ENCODE data around the gene LHX4. TPM values are rescaled to one million over a fixed set of nuclear protein-coding genes. Genes with fewer than 3 reads are reported as not detected.

The LHX4 gene
- total and polyA plus RNA-seq, 2 of the 13 experiments (the other 11 are each of a cell fraction or from before 2014, with no cell fraction given), result 0.03 to 0.07 TPM

- TF ChIP-seq ZSCAN25 (CRISPR knock-in tag; IDR thresholded peaks at IDR 0.05) (peak; percentile 72), ZNF468 (CRISPR knock-in tag; IDR thresholded peaks at IDR 0.05) (no peak), CBFB (CRISPR knock-in tag; IDR thresholded peaks at IDR 0.05) (no peak), NFKBIZ (CRISPR knock-in tag; IDR thresholded peaks at IDR 0.05) (no peak), FOSL2 (CRISPR knock-in tag; IDR thresholded peaks at IDR 0.05) (0 out of 2 replicates have a peak, but pooled peaks have one; percentile 6), JDP2 (CRISPR knock-in tag; IDR thresholded peaks at IDR 0.05; ENCODE audit: borderline replicate concordance) (no peak), PAWR (CRISPR knock-in tag; IDR thresholded peaks at IDR 0.05; ENCODE audit: borderline replicate concordance) (no peak), CBX1 (IDR thresholded peaks at IDR 0.05; ENCODE audit: low read depth) (no peak), XBP1 (CRISPR knock-in tag; IDR thresholded peaks at IDR 0.05) (no peak), ZMYM3 (CRISPR knock-in tag; IDR thresholded peaks at IDR 0.05) (0 out of 2 replicates have a peak, but pooled peaks have one; percentile 19), ARID3A (IDR thresholded peaks at IDR 0.05; ENCODE audit: low read depth, low read length) (no peak), THAP11 (CRISPR knock-in tag; IDR thresholded peaks at IDR 0.05) (peak; percentile 37; the same call in 1 of the 2 replicates), IRF1 (CRISPR knock-in tag; IDR thresholded peaks at IDR 0.05; ENCODE audit: low read depth) (no peak), PHF8 (CRISPR knock-in tag; IDR thresholded peaks at IDR 0.05) (0 out of 2 replicates have a peak, but pooled peaks have one; percentile 19), GABPB1 (CRISPR knock-in tag; IDR thresholded peaks at IDR 0.05) (peak; percentile 30), ZNF274 (CRISPR knock-in tag; IDR thresholded peaks at IDR 0.05) (0 out of 2 replicates have a peak, but pooled peaks have one; percentile 18), ZFP41 (CRISPR knock-in tag; IDR thresholded peaks at IDR 0.05; ENCODE audit: borderline replicate concordance) (no peak), ZMYM4 (CRISPR knock-in tag; IDR thresholded peaks at IDR 0.05) (no peak; the same call in 1 of the 2 replicates), ZNF138 (CRISPR knock-in tag; IDR thresholded peaks at IDR 0.05; ENCODE audit: low read depth) (no peak), ZFP90 (CRISPR knock-in tag; IDR thresholded peaks at IDR 0.05; ENCODE audit: borderline replicate concordance) (no peak), NRL (CRISPR knock-in tag; IDR thresholded peaks at IDR 0.05; ENCODE audit: borderline replicate concordance) (no peak), ZNF326 (CRISPR knock-in tag; IDR thresholded peaks at IDR 0.05; ENCODE audit: borderline replicate concordance) (no peak), ATF2 (CRISPR knock-in tag; IDR thresholded peaks at IDR 0.05) (no peak)
- TF ChIP-seq, protein P1, sequence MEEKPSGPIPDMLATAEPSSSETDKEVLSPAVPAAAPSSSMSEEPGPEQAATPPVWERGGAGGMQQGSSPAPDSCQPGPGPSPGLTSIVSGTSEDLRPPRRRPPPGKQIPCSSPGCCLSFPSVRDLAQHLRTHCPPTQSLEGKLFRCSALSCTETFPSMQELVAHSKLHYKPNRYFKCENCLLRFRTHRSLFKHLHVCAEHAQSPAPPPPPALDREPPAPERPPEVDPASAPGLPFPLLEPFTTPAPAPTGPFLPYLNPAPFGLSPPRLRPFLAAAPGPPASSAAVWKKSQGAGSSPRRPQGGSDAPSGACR (CRISPR knock-in tag; IDR thresholded peaks at IDR 0.05), result no peak
Observed at GRCh38 chr1:180253585-180254495, 23.8 kb downstream of the LHX4 start (continued).
